CD14-positive monocyte (primary cell): ENCODE measurements around the gene CNDP2. TPM values are rescaled to one million over a fixed set of nuclear protein-coding genes. Genes with fewer than 3 reads are reported as not detected.
A peak's percentile ranks its signal among the peaks of the same experiment; 100 is the strongest.

Experiments used
- DNase-seq, 3 donors: peaks; one replicate each; pipeline ENCODE4 v3.0.0-alpha.2; 2011 to 2022
- H2AFZ ChIP-seq: 2 replicates; pipeline ENCODE4 v1.6.0; 2012; ENCODE audit warnings: mild to moderate bottlenecking, low read depth, low read length, inconsistent platforms; ENCODE audit not compliant: insufficient read depth, poor library complexity, severe bottlenecking
- H3K27ac ChIP-seq, 2 donors: 1 replicate in 1 of 2; 2 replicates in 1 of 2; pipeline ENCODE4 v1.5.1; 2012 to 2013; ENCODE audit warnings: low read length in 2 of 2, control low read depth in 1 of 2, inconsistent platforms in 1 of 2, low read depth in 1 of 2, mild to moderate bottlenecking in 1 of 2
- H3K27me3 ChIP-seq, 2 donors: one replicate each; pipeline versions ENCODE4 v1.6.0 to v1.6.1; 2011 to 2013; ENCODE audit warnings: low read length in 2 of 2; ENCODE audit not compliant: control insufficient read depth in 2 of 2, insufficient read depth in 2 of 2
- H3K36me3 ChIP-seq, 2 donors: replicated peaks in 1 of 2; 1 replicate in 1 of 2; 2 replicates in 1 of 2; pipeline versions ENCODE4 v1.5.1 to v1.6.1; 2012 to 2013; ENCODE audit warnings: low read length in 2 of 2, control low read depth in 1 of 2, inconsistent platforms in 1 of 2, mild to moderate bottlenecking in 1 of 2; ENCODE audit not compliant: insufficient read depth in 2 of 2, control insufficient read depth in 1 of 2
- H3K4me1 ChIP-seq, 2 donors: 1 replicate in 1 of 2; 2 replicates in 1 of 2; pipeline versions ENCODE4 v1.5.1 to v1.6.1; 2012 to 2013; ENCODE audit warnings: low read length in 2 of 2, control low read depth in 1 of 2, inconsistent platforms in 1 of 2, mild to moderate bottlenecking in 1 of 2, moderate library complexity in 1 of 2; ENCODE audit not compliant: insufficient read depth in 2 of 2, control insufficient read depth in 1 of 2
- H3K4me2 ChIP-seq: replicated peaks from 2 replicates; pipeline ENCODE3; 2012; ENCODE audit warnings: low read length, moderate library complexity, mild to moderate bottlenecking; ENCODE audit not compliant: poor library complexity, severe bottlenecking; ENCODE audit errors: extremely low read depth
- H3K4me3 ChIP-seq, 3 experiments: fragments of 200-600 bp in 1 of 3; sonication (generic) in 1 of 3; replicated peaks in 1 of 3; 1 replicate in 2 of 3; 2 replicates in 1 of 3; pipeline ENCODE4 v1.5.1; 2011 to 2013; ENCODE audit warnings: low read length in 3 of 3, mild to moderate bottlenecking in 3 of 3, control low read depth in 2 of 3, low read depth in 2 of 3, inconsistent platforms in 1 of 3, moderate library complexity in 1 of 3
- H3K79me2 ChIP-seq: 2 replicates; pipeline ENCODE4 v1.6.0; 2012; ENCODE audit warnings: mild to moderate bottlenecking, control low read depth, inconsistent platforms, low read length, moderate library complexity; ENCODE audit not compliant: insufficient read depth
- H3K9ac ChIP-seq: 2 replicates; pipeline ENCODE4 v1.6.0; 2017; ENCODE audit warnings: low read length, mild to moderate bottlenecking; ENCODE audit not compliant: insufficient read depth, poor library complexity, severe bottlenecking
- H3K9me3 ChIP-seq, 2 donors: replicated peaks in 1 of 2; 1 replicate in 1 of 2; 2 replicates in 1 of 2; pipeline versions ENCODE4 v1.5.1 to v1.6.1; 2012 to 2013; ENCODE audit warnings: low read length in 2 of 2, control low read depth in 1 of 2; ENCODE audit not compliant: control insufficient read depth in 1 of 2, insufficient read depth in 1 of 2
- H4K20me1 ChIP-seq: 2 replicates; pipeline ENCODE4 v1.6.0; 2012; ENCODE audit warnings: mild to moderate bottlenecking, low read length, control low read depth, moderate library complexity; ENCODE audit not compliant: insufficient read depth
- H3K27ac Mint-ChIP-seq, 7 donors: one replicate each; pipeline ENCODE4 v1.8.0; 2020; ENCODE audit warnings: mild to moderate bottlenecking in 7 of 7, mixed read lengths in 7 of 7, moderate library complexity in 6 of 7, inconsistent platforms in 2 of 7
- H3K27me3 Mint-ChIP-seq, 3 donors: one replicate each; pipeline ENCODE4 v1.8.0; 2021 to 2022; ENCODE audit warnings: low read depth in 3 of 3, mild to moderate bottlenecking in 3 of 3, mixed read lengths in 3 of 3, moderate library complexity in 3 of 3, inconsistent platforms in 1 of 3
- H3K36me3 Mint-ChIP-seq, 2 donors: one replicate each; pipeline ENCODE4 v1.8.0; 2020; ENCODE audit warnings: mixed read lengths in 2 of 2, inconsistent platforms in 1 of 2, mild to moderate bottlenecking in 1 of 2
- H3K4me1 Mint-ChIP-seq: one replicate; pipeline ENCODE4 v1.8.0; 2020; ENCODE audit warnings: mild to moderate bottlenecking, mixed read lengths
- H3K4me3 Mint-ChIP-seq, 2 donors: one replicate each; pipeline ENCODE4 v1.8.0; 2020; ENCODE audit warnings: mild to moderate bottlenecking in 2 of 2, mixed read lengths in 2 of 2, moderate library complexity in 1 of 2
- H3K9me3 Mint-ChIP-seq, 7 donors: one replicate each; pipeline ENCODE4 v1.8.0; 2020 to 2022; ENCODE audit warnings: mixed read lengths in 7 of 7, mild to moderate bottlenecking in 6 of 7, moderate library complexity in 6 of 7, inconsistent platforms in 2 of 7
- CTCF ChIP-seq: fragments of 200-600 bp; IDR thresholded peaks from one replicate; pipeline ENCODE4 v1.8.0; 2022; ENCODE audit warnings: antibody characterized with exemption, mild to moderate bottlenecking
- WGBS: methylation state at CpG from one replicate; pipeline ENCODE4 v1.1.5; 2013; ENCODE audit warnings: missing lambda C conversion rate; ENCODE audit not compliant: insufficient coverage; 5-methylcytosine and 5-hydroxymethylcytosine counted together
- intact Hi-C, 2 donors: fragments of 100-400 bp; cut with micrococcal nuclease; formaldehyde crosslinking; loops; one replicate each; pipeline versions ENCODE4 v1.15.0 to v1.15.1; 2023
- polyA plus RNA-seq, 3 donors: library from polyadenylated mRNA; depleted of rRNA in 1 of 3; unstranded in 2 of 3; stranded (reverse) in 1 of 3; fragments of 300-500 nt in 2 of 3; fragments of >200 nt in 1 of 3; fragmentation: Illumina TruSeq in 2 of 3; gene quantifications; 1 replicate in 2 of 3; 2 replicates in 1 of 3; pipeline ENCODE4 v1.2.3, GENCODE V29; 2012 to 2021

CNDP2 gene
- polyA plus RNA-seq, 3 donors: 103 to 186 (median 122) TPM

GRCh38 chr18:74463983-74464382 lies 32.2 kb upstream of the CNDP2 start:
- intact Hi-C loops: no loop called here
- peaks cover 0 to 1% (median 0%) of the 10 kb centered on the region in 7 donors for H3K9me3 Mint-ChIP-seq
- Histone ChIP-seq H3K4me2 (no peak overlapping the region), H4K20me1 (no peaks in the 10 kb centered on the region), H2AFZ (no peak overlapping the region), H3K4me3 (no peak overlapping the region), H3K9me3 (no peaks in the 10 kb centered on the region), H3K79me2 (no peaks in the 10 kb centered on the region), H3K4me1 (no peaks in the 10 kb centered on the region), H3K9ac (no peak overlapping the region), H3K27ac (no peak overlapping the region), H3K36me3 (no peaks in the 10 kb centered on the region), H3K27me3 (peaks cover under 1 to 15% of the 10 kb centered on the region in 2 donors)
- WGBS: no CpG with 5 or more reads among the region's 1 CpG
- H3K4me3 Mint-ChIP-seq: no peak overlapping the region
- peaks cover 9 to 32% (median 21%) of the 10 kb centered on the region in 3 donors for H3K27me3 Mint-ChIP-seq
- DNase-seq: no peak
- TF ChIP-seq CTCF: no peak
- peak overlapping the region in 1 of 7 donors; percentile 14 for H3K27ac Mint-ChIP-seq
- H3K4me1 Mint-ChIP-seq: peaks cover 4% of the 10 kb centered on the region
- no peaks in the 10 kb centered on the region for H3K36me3 Mint-ChIP-seq

GRCh38 chr18:74465775-74466174 lies 30.4 kb upstream of the CNDP2 start:
- Histone ChIP-seq H3K4me1 (no peaks in the 10 kb centered on the region), H3K27me3 (peaks cover 0 to 5% of the 10 kb centered on the region in 2 donors), H3K9ac (no peak overlapping the region), H3K4me2 (no peak overlapping the region), H3K4me3 (no peak overlapping the region), H3K27ac (no peak overlapping the region), H3K9me3 (no peaks in the 10 kb centered on the region), H3K36me3 (no peaks in the 10 kb centered on the region), H3K79me2 (no peaks in the 10 kb centered on the region), H2AFZ (no peak overlapping the region), H4K20me1 (no peaks in the 10 kb centered on the region)
- H3K4me1 Mint-ChIP-seq: no peaks in the 10 kb centered on the region
- TF ChIP-seq CTCF: no peak
- H3K9me3 Mint-ChIP-seq: peaks cover 4 to 7% (median 6%) of the 10 kb centered on the region in 7 donors
- no peak overlapping the region for H3K4me3 Mint-ChIP-seq
- no peaks in the 10 kb centered on the region for H3K36me3 Mint-ChIP-seq
- 100% methylated on average over 1 of the region's 4 CpGs for WGBS
- H3K27me3 Mint-ChIP-seq: peaks cover 0 to 21% (median 16%) of the 10 kb centered on the region in 3 donors
- no peak for DNase-seq
- intact Hi-C loops: no loop called here
- H3K27ac Mint-ChIP-seq: no peak overlapping the region
